GM19193 (cell line): Measurements from ENCODE around the gene PODXL.

ENCODE experiments used
- POLR2A ChIP-seq: IDR thresholded peaks from 4 replicates; pipeline ENCODE4 v1.6.1; 2011; ENCODE audit not compliant: insufficient read depth, insufficient read length; ENCODE audit errors: extremely low read depth

Gene PODXL

GRCh38 chr7:131556053-131556908 is at the start of gene PODXL:
PODXL (minus strand) TSS chr7:131556628; CDS start chr7:131556359, 269 bp downstream.
- TF ChIP-seq POLR2A: no peak

GRCh38 chr7:131605280-131605878 is 49.0 kb upstream of the PODXL start:
- TF ChIP-seq POLR2A: no peak

- no peak for TF ChIP-seq POLR2A
Observed at GRCh38 chr7:131604841-131605279, 48.4 kb upstream of the PODXL start.

- TF ChIP-seq POLR2A: no peak
Observed at GRCh38 chr7:131603932-131604331, 47.5 kb upstream of the PODXL start.

GRCh38 chr7:131602994-131603372 is 46.6 kb upstream of the PODXL start:
- TF ChIP-seq POLR2A: no peak

- TF ChIP-seq POLR2A: no peak
Observed at GRCh38 chr7:131602304-131602993, 46.0 kb upstream of the PODXL start.

- no peak for TF ChIP-seq POLR2A
Observed at GRCh38 chr7:131600085-131600881, 43.9 kb upstream of the PODXL start.

- TF ChIP-seq POLR2A: no peak
Observed at GRCh38 chr7:131596785-131597184, 40.4 kb upstream of the PODXL start.

- TF ChIP-seq POLR2A: no peak
Observed at GRCh38 chr7:131595699-131596098, 39.3 kb upstream of the PODXL start.

- no peak for TF ChIP-seq POLR2A
Observed at GRCh38 chr7:131591687-131592319, 35.4 kb upstream of the PODXL start.

GRCh38 chr7:131587315-131587923 is 31.0 kb upstream of the PODXL start:
- no peak for TF ChIP-seq POLR2A

GRCh38 chr7:131586759-131587158 is 30.3 kb upstream of the PODXL start:
- TF ChIP-seq POLR2A: no peak

- TF ChIP-seq POLR2A: no peak
Observed at GRCh38 chr7:131586259-131586658, 29.8 kb upstream of the PODXL start.

GRCh38 chr7:131583430-131583829 is 27.0 kb upstream of the PODXL start:
- TF ChIP-seq POLR2A: no peak
